Thoracic aorta (tissue), 2 donors: Measurements from ENCODE around the gene CISD1. TPM values are rescaled to one million over a fixed set of nuclear protein-coding genes. Genes with fewer than 3 reads are reported as not detected.

Source experiments
- ATAC-seq: fragments of 150-250 bp; one replicate; pipeline ENCODE4 v1.8.0; 2017; ENCODE audit warnings: low read depth; ENCODE audit not compliant: insufficient number of reproducible peaks, low FRiP score
- DNase-seq: peaks from one replicate; pipeline ENCODE4 v3.0.0-alpha.2; 2020; ENCODE audit warnings: low spot score
- H3K27ac ChIP-seq, 2 donors: fragments of 200-600 bp; sonication (generic); 1 replicate in 1 of 2; 2 replicates in 1 of 2; pipeline ENCODE4 v1.5.1; 2016; ENCODE audit warnings: mild to moderate bottlenecking in 2 of 2, moderate library complexity in 2 of 2
- H3K27me3 ChIP-seq: fragments of 200-600 bp; sonication (generic); replicated peaks from 2 replicates; pipeline ENCODE4 v1.6.0; 2016; ENCODE audit warnings: mild to moderate bottlenecking; ENCODE audit not compliant: insufficient read depth
- H3K36me3 ChIP-seq: fragments of 200-600 bp; sonication (generic); one replicate; pipeline ENCODE4 v1.5.1; 2016
- H3K4me1 ChIP-seq, 2 donors: fragments of 200-600 bp; sonication (generic); 1 replicate in 1 of 2; 2 replicates in 1 of 2; pipeline versions ENCODE4 v1.5.1 to v1.6.0; 2016; ENCODE audit warnings: low read depth in 2 of 2, mild to moderate bottlenecking in 1 of 2; ENCODE audit not compliant: control insufficient read depth in 1 of 2
- H3K4me3 ChIP-seq: fragments of 200-600 bp; sonication (generic); 2 replicates; pipeline ENCODE4 v1.5.1; 2016; ENCODE audit warnings: mild to moderate bottlenecking
- H3K9me3 ChIP-seq: fragments of 200-600 bp; sonication (generic); 2 replicates; pipeline ENCODE4 v1.5.1; 2016
- total RNA-seq, 2 donors: library from RNA; depleted of rRNA; stranded (reverse); fragments of >200 nt; gene quantifications; one replicate each; pipeline versions ENCODE4 v1.1.0 to v1.2.3, GENCODE V29; 2016
- TF ChIP-seq, protein P1 (sequence below): fragments of 200-600 bp; sonication (generic); IDR thresholded peaks from one replicate; pipeline ENCODE4 v1.5.1; 2019; ENCODE audit warnings: antibody characterized with exemption

CISD1 gene
- total RNA-seq, 2 donors from 2014 or later: 6.8 to 7.5 TPM

DNA sequence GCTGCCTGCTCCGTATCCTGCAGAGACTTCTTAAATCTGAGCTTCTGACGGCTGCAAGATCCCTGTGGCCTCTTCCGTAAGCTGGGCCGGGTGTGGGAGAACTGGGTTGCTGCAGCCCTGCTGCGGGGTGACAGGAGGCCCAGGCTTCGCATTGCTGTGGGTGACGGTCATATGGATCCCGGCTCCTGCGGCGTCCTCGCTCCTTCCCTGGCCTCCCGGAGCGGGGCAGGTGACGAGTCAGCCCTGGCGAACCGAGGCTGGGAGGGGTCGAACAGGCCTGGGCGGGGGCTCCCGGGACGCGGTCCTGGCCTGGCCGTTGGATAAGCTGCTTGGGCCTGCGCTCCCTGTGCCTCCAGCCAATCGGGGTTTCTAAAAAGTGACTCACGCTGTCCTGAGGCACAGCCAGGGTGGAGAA lies 58.0 kb downstream of the CISD1 start:
- Histone ChIP-seq H3K4me3 (peak overlapping the region; percentile 65), H3K27ac (no peak overlapping the region), H3K9me3 (no peaks in the 10 kb centered on the region), H3K4me1 (no peaks in the 10 kb centered on the region), H3K36me3 (no peaks in the 10 kb centered on the region), H3K27me3 (no peaks in the 10 kb centered on the region)
- TF ChIP-seq, protein P1, sequence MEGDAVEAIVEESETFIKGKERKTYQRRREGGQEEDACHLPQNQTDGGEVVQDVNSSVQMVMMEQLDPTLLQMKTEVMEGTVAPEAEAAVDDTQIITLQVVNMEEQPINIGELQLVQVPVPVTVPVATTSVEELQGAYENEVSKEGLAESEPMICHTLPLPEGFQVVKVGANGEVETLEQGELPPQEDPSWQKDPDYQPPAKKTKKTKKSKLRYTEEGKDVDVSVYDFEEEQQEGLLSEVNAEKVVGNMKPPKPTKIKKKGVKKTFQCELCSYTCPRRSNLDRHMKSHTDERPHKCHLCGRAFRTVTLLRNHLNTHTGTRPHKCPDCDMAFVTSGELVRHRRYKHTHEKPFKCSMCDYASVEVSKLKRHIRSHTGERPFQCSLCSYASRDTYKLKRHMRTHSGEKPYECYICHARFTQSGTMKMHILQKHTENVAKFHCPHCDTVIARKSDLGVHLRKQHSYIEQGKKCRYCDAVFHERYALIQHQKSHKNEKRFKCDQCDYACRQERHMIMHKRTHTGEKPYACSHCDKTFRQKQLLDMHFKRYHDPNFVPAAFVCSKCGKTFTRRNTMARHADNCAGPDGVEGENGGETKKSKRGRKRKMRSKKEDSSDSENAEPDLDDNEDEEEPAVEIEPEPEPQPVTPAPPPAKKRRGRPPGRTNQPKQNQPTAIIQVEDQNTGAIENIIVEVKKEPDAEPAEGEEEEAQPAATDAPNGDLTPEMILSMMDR: no peak
- no peak for DNase-seq
- ATAC-seq: no peak

DNA sequence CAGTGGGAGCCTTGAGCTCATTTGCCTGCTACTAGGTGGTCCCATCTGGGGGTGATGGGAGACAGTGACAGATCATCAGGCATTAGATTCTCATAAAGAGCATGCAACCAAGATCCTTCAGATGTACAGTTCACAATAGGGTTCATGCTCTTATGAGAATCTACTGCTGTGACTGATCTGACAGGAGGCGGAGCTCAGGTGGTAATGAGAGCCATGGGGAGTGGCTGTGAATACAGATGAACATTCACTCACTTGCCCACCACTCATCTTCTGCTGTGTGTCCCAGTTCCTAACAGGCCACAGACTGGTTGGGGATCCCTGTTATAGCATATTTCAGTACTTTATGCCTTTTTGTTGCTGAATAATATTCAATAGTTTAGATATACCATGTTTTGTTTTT lies 59.3 kb downstream of the CISD1 start:
- H3K36me3 ChIP-seq: no peaks in the 10 kb centered on the region
- ATAC-seq: no peak
- TF ChIP-seq, protein P1: no peak
- H3K4me1 ChIP-seq: no peaks in the 10 kb centered on the region
- H3K27ac ChIP-seq: no peak overlapping the region
- H3K27me3 ChIP-seq: no peaks in the 10 kb centered on the region
- no peaks in the 10 kb centered on the region for H3K9me3 ChIP-seq
- H3K4me3 ChIP-seq: no peak overlapping the region
- DNase-seq: no peak

DNA sequence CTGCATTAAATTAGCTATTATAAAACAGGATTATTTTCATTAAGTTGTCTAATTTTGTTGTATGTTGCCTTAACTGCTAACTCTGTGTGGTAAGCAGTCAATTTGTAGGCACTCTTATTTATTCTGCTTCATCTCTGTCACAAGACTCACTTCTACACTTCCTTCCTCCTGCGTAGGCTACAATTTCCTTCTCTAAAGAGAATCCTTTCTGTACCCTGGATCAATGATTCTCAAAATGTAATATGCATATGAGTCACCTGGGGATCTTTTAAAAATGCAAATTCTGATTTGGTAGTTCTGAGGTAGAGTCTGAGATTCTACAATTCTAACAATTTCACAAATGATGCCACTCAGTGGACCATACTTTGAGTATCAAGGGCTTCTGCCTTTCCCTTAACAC lies 61.5 kb downstream of the CISD1 start:
- no peaks in the 10 kb centered on the region for H3K9me3 ChIP-seq
- no peaks in the 10 kb centered on the region for H3K36me3 ChIP-seq
- no peak overlapping the region for H3K27ac ChIP-seq
- H3K4me1 ChIP-seq: peaks cover 0 to 4% of the 10 kb centered on the region in 2 donors
- DNase-seq (no peak), ATAC-seq (no peak)
- no peak overlapping the region for H3K4me3 ChIP-seq
- H3K27me3 ChIP-seq: no peaks in the 10 kb centered on the region
- TF ChIP-seq, protein P1: no peak

DNA sequence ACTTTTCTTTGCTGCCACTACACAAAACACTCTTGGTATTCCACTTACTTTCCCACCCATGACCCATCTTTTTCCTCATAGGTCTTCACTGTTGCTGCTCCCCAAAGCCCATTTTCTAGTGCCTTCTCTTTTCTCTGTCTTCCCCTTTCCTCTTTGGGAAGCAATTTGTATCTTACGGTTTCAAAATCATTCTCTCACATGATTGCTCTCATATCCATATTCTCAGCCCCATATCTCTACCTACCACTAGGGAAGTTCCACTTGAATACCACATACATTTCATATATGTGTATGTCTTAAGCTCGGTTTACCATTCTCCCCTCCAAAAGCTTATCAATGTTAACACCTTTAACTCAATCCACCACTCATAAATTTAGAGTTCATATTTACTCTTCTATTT lies 62.7 kb downstream of the CISD1 start:
- ATAC-seq: no peak
- peaks cover 8 to 15% of the 10 kb centered on the region in 2 donors for H3K4me1 ChIP-seq
- H3K36me3 ChIP-seq: no peaks in the 10 kb centered on the region
- no peaks in the 10 kb centered on the region for H3K27me3 ChIP-seq
- TF ChIP-seq, protein P1: no peak
- no peak overlapping the region for H3K4me3 ChIP-seq
- no peaks in the 10 kb centered on the region for H3K9me3 ChIP-seq
- DNase-seq: no peak
- no peak overlapping the region for H3K27ac ChIP-seq

DNA sequence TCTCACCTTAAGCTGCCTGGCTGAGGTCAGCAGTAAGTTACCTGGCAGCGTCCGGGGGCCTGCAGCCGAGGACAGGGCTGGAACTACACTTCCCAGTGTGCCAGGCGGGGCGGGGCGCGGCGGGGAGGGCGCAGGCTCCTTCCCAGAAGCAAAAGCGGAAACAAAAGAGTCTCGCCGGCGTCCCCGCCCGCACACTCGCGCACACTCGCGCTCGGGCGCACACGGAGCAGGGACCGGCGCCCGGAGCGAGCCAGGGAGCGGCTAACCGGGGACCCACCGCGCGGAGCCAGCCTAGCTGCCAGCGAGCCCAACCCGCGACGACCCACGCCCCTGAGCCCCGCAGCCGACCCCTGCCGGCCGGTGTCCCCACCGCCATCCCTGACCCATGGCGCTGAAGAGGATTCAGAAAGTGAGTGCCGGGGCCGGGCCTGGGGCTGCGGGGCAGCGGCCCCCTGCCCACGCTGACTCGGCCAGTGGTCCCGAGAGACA lies 65.9 kb downstream of the CISD1 start, which contains the start of gene UBE2D1:
UBE2D1 (plus strand) TSS at position 190 of the 489 bp plus-strand sequence; CDS start at position 386, 196 bp downstream.
- TF ChIP-seq, protein P1: peak; percentile 27
- H3K4me1 ChIP-seq: peaks cover 8 to 18% of the 10 kb centered on the region in 2 donors
- ATAC-seq (peak; percentile 85), DNase-seq (peak; percentile 53)
- H3K36me3 ChIP-seq: no peaks in the 10 kb centered on the region
- no peaks in the 10 kb centered on the region for H3K9me3 ChIP-seq
- peak within 1 kb of the TSS; percentile 75 to 89 for H3K27ac ChIP-seq
- peak within 1 kb of the TSS; percentile 96 for H3K4me3 ChIP-seq
- no peaks in the 10 kb centered on the region for H3K27me3 ChIP-seq
